GM19463 (cell line): Measurements from ENCODE around the gene NUP37.

Source experiments
- ATAC-seq: cut with Tn5 transposase; IDR thresholded peaks from one replicate; pipeline ENCODE4 v1.9.1; 2021; ENCODE audit warnings: mild to moderate bottlenecking, moderate library complexity; ENCODE audit not compliant: unreplicated experiment

NUP37 gene

GRCh38 chr12:102031852-102032251 is 88.1 kb downstream of the NUP37 start:
- no peak for ATAC-seq

- no peak for ATAC-seq
Observed at GRCh38 chr12:102029141-102029540, 90.8 kb downstream of the NUP37 start.

GRCh38 chr12:102026728-102027127 is 93.2 kb downstream of the NUP37 start:
- no peak for ATAC-seq

- ATAC-seq, result no peak
Observed at GRCh38 chr12:102024765-102025164, 95.1 kb downstream of the NUP37 start.

GRCh38 chr12:102023343-102023930 is 96.5 kb downstream of the NUP37 start:
- no peak for ATAC-seq
